Measurements from ENCODE around the gene GABRG3.

GRCh38 chr15:26985050-26985449, 14.1 kb downstream of the GABRG3 start:
- TF ChIP-seq POLR2AphosphoS5 (IDR thresholded peaks at IDR 0.05; ENCODE audit: insufficient read depth, low read depth, low read length), result no peak
- no peak for TF ChIP-seq POLR2A (IDR thresholded peaks at IDR 0.05; ENCODE audit: low read depth, low read length)
- no peak for TF ChIP-seq CTCF (IDR thresholded peaks at IDR 0.05; ENCODE audit: extremely low read depth in 1 of 2, insufficient read depth in 1 of 2, low read depth in 1 of 2, low read length in 2 of 2)
- no peak for TF ChIP-seq EZH2 (IDR thresholded peaks at IDR 0.05; ENCODE audit: borderline replicate concordance, low read depth, low read length, severe bottlenecking)
- TF ChIP-seq MAX (IDR thresholded peaks at IDR 0.05; ENCODE audit: insufficient read depth, insufficient read length), result no peak

Data from endothelial cell of umbilical vein (primary cell).